H1 (cell line): Measurements from ENCODE around the gene HTRA2. TPM values are rescaled to one million over a fixed set of nuclear protein-coding genes. Genes with fewer than 3 reads are reported as not detected.

Experiments
- CBX5 ChIP-seq: fragments of 300-800, 300-1000 bp; sonication (generic); IDR thresholded peaks from 2 replicates; pipeline ENCODE4 v1.7.1; 2016; ENCODE audit warnings: antibody characterized with exemption, low read length, low read depth
- CBX8 ChIP-seq: fragments of 300-800, 300-1000 bp; sonication (generic); IDR thresholded peaks from 2 replicates; pipeline ENCODE4 v1.7.1; 2016; ENCODE audit warnings: low read depth, low read length, borderline replicate concordance
- EZH2 ChIP-seq: fragments of 200-600 bp; sonication (generic); IDR thresholded peaks from 2 replicates; pipeline ENCODE4 v1.7.1; 2012; ENCODE audit warnings: low read depth, mild to moderate bottlenecking, moderate library complexity, low read length, inconsistent platforms; ENCODE audit not compliant: severe bottlenecking
- GABPA ChIP-seq: IDR thresholded peaks from 2 replicates; pipeline ENCODE4 v1.6.1; 2011; ENCODE audit warnings: mild to moderate bottlenecking, low read length, moderate library complexity, borderline replicate concordance; ENCODE audit not compliant: insufficient read depth
- KDM4A ChIP-seq: IDR thresholded peaks from one replicate; pipeline ENCODE4 v1.7.1; 2012; ENCODE audit warnings: low read depth, mild to moderate bottlenecking, moderate library complexity, low read length, inconsistent platforms; ENCODE audit not compliant: severe bottlenecking
- MAFK ChIP-seq: IDR thresholded peaks from 2 replicates; pipeline ENCODE4 v1.6.1; 2012; ENCODE audit warnings: low read depth, mild to moderate bottlenecking, improper control_type of control experiment, low read length
- RAD21 ChIP-seq, 2 experiments: IDR thresholded peaks in 1 of 2; conservative IDR thresholded peaks in 1 of 2; 2 replicates each; pipeline ENCODE4 v1.6.1; 2011; ENCODE audit warnings: low read depth in 2 of 2, low read length in 2 of 2, improper control_type of control experiment in 1 of 2, inconsistent platforms in 1 of 2, mild to moderate bottlenecking in 1 of 2, moderate library complexity in 1 of 2
- RBBP5 ChIP-seq: IDR thresholded peaks from 2 replicates; pipeline ENCODE4 v1.7.1; 2012; ENCODE audit warnings: low read depth, mild to moderate bottlenecking, inconsistent platforms, low read length, moderate library complexity, borderline replicate concordance
- RXRA ChIP-seq: IDR thresholded peaks from 2 replicates; pipeline ENCODE4 v1.6.1; 2011; ENCODE audit warnings: low read depth, mild to moderate bottlenecking, low read length, moderate library complexity; ENCODE audit not compliant: insufficient read depth
- SAP30 ChIP-seq: fragments of 300-600 bp; sonication (generic); IDR thresholded peaks from 2 replicates; pipeline ENCODE4 v1.7.1; 2012; ENCODE audit warnings: low read length, moderate library complexity, mild to moderate bottlenecking, inconsistent platforms; ENCODE audit not compliant: insufficient read depth, insufficient replicate concordance
- SIX5 ChIP-seq: IDR thresholded peaks from 2 replicates; pipeline ENCODE4 v1.6.1; 2011; ENCODE audit warnings: mild to moderate bottlenecking, low read depth, low read length
- SP2 ChIP-seq: IDR thresholded peaks from 2 replicates; pipeline ENCODE4 v1.6.1; 2012; ENCODE audit warnings: mild to moderate bottlenecking, low read length, inconsistent platforms
- TAF7 ChIP-seq: optimal IDR thresholded peaks from 2 replicates; pipeline ENCODE3; 2011; ENCODE audit warnings: low read depth, mild to moderate bottlenecking, inconsistent platforms, low read length, moderate library complexity, borderline replicate concordance
- TEAD4 ChIP-seq: IDR thresholded peaks from 2 replicates; pipeline ENCODE4 v1.6.1; 2012; ENCODE audit warnings: low read depth, low read length, inconsistent platforms, mixed read lengths
- YY1 ChIP-seq: IDR thresholded peaks from 2 replicates; pipeline ENCODE4 v1.6.1; 2011; ENCODE audit warnings: low read depth, mild to moderate bottlenecking, low read length
- polyA plus RNA-seq, 7 experiments: library from polyadenylated mRNA; depleted of rRNA in 3 of 7; stranded (reverse) in 5 of 7; unstranded in 2 of 7; fragments of >200 nt in 5 of 7; fragments of 200-250 nt in 2 of 7; gene quantifications; 1 replicate in 5 of 7; 2 replicates in 1 of 7; 4 replicates in 1 of 7; pipeline versions ENCODE4 v1.2.1 to v1.2.3, GENCODE V29; 2011 to 2013; ENCODE audit warnings: missing spikeins in 2 of 7, mixed read lengths in 2 of 7
- total RNA-seq: library from RNA; stranded (reverse); fragmentation: NEBNext Ultra II Directional; extraction: Animal tissue kit (Norgen Biotek cat#: 25700); gene quantifications from 2 replicates; pipeline ENCODE4 v1.2.1, GENCODE V29; 2021
- TF ChIP-seq, protein P1 (sequence below): IDR thresholded peaks from 2 replicates; pipeline ENCODE4 v1.6.1; 2012; ENCODE audit warnings: inconsistent platforms
- TF ChIP-seq, protein P2 (sequence below): IDR thresholded peaks from 2 replicates; pipeline ENCODE4 v1.6.1; 2011; ENCODE audit warnings: low read depth, mild to moderate bottlenecking, low read length; ENCODE audit not compliant: insufficient read depth

Gene HTRA2
- total and polyA plus RNA-seq, 2 of the 8 experiments (the other 6 are each of a cell fraction or from before 2014, with no cell fraction given), result 21.6 to 37.6 TPM

DNA sequence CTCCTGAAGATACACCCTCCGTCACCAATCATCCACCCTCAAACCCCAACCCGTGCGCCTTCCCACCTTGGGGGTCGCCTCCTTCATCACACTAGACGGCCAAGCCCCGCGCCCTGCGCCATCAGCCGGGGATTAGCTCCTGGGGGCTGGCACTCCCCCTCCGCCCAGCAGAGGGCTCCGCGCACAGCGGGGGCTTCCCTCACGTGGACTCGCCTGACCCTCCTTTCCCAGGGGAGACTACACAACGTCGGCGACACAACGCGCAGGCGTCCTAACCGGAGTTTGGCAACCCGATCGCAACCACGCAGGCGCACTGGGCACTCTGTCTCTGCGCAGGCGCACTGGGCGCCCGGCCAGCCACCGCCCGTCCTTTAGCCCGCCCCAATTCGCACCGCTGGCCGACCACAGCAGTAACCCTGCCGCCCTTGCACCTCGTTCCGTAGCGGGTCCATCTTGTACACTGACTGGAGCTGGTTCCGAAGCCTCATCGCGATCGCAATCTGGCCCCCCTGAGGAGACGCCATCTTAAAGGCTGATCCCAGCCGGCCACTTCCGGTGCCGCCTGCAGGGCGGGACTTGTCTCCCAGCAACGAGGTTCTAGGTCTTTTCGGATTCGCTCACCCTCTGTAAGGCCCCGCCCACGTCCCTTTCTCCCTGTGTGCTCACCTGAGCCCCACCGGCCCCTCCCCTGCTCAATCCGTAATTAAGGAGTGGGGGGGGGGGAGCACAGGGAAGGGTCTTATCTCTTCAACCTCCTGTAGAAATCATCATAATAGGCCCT is 22.4 kb upstream of the HTRA2 start, which contains the start of gene PCGF1 (continued):
- TF ChIP-seq, protein P1, sequence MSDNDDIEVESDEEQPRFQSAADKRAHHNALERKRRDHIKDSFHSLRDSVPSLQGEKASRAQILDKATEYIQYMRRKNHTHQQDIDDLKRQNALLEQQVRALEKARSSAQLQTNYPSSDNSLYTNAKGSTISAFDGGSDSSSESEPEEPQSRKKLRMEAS, result peak; percentile 85
- TF ChIP-seq SAP30, result no peak
- peak; percentile 9 to 28; a peak in 1 of 4 replicates for TF ChIP-seq RAD21 (IDR thresholded peaks at IDR 0.05 in 1 of 2, conservative IDR thresholded peaks at IDR 0.05 in 1 of 2; ENCODE audit: low read depth in 2 of 2, low read length in 2 of 2)
- TF ChIP-seq MAFK, result no peak
- TF ChIP-seq, protein P2, sequence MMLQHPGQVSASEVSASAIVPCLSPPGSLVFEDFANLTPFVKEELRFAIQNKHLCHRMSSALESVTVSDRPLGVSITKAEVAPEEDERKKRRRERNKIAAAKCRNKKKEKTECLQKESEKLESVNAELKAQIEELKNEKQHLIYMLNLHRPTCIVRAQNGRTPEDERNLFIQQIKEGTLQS, result peak; percentile 69; the same call in 1 of the 2 replicates
- TF ChIP-seq EZH2, result peak; percentile 13
- TF ChIP-seq RXRA, result no peak
- TF ChIP-seq CBX8, result no peak
- no peak for TF ChIP-seq SIX5
- TF ChIP-seq TEAD4, result no peak
- peak; percentile 39 for TF ChIP-seq SP2
- peak; percentile 18 for TF ChIP-seq TAF7
- TF ChIP-seq KDM4A, result peak; percentile 83
- TF ChIP-seq RBBP5, result peak; percentile 100
- no peak for TF ChIP-seq CBX5
- TF ChIP-seq YY1, result peak; percentile 95
- peak; percentile 76; the same call in 1 of the 2 replicates for TF ChIP-seq GABPA
